ENCODE results near the gene POLN.
"Not testable (repeated sequence)": the region's sequence is repeated elsewhere in the genome, so short reads cannot be mapped to it uniquely, and the experiment has no call there.

Gene POLN

GRCh38 chr4:2040391-2041238 lies 201.3 kb downstream of the POLN start:
- DNase-seq (ENCODE audit: low read depth), result no peak

GRCh38 chr4:2036866-2037265 lies 205.1 kb downstream of the POLN start:
- DNase-seq (ENCODE audit: low read depth), result no peak

- no peak for DNase-seq (ENCODE audit: low read depth)
Observed at GRCh38 chr4:2036327-2036726, 205.6 kb downstream of the POLN start.

- DNase-seq (ENCODE audit: low read depth), result not testable (repeated sequence)
Observed at GRCh38 chr4:2031161-2031560, 210.8 kb downstream of the POLN start.

- not testable (repeated sequence) for DNase-seq (ENCODE audit: low read depth)
Observed at GRCh38 chr4:2027120-2027519, 214.8 kb downstream of the POLN start.

- no peak for DNase-seq (ENCODE audit: low read depth)
Observed at GRCh38 chr4:2025817-2026216, 216.1 kb downstream of the POLN start.

- no peak for DNase-seq (ENCODE audit: low read depth)
Observed at GRCh38 chr4:2024683-2025082, 217.2 kb downstream of the POLN start.
